ENCODE data around the gene NPVF.

GRCh38 chr7:25262586-25262985 lies 34.3 kb upstream of the NPVF start:
- TF ChIP-seq CTCF (IDR thresholded peaks at IDR 0.05) (no peak), POLR2AphosphoS5 (IDR thresholded peaks at IDR 0.05; ENCODE audit: low read depth, low read length) (no peak), REST (IDR thresholded peaks at IDR 0.05; ENCODE audit: insufficient read depth in 1 of 2, low read depth in 2 of 2, low read length in 1 of 2) (no peak), SIN3A (IDR thresholded peaks at IDR 0.05; ENCODE audit: borderline replicate concordance, insufficient read depth, low read depth, low read length) (no peak), TCF7L2 (IDR thresholded peaks at IDR 0.05; ENCODE audit: low read depth, low read length) (no peak)
